Ascending aorta (tissue), 2 donors: Measurements from ENCODE around the gene BBOX1. TPM values are rescaled to one million over a fixed set of nuclear protein-coding genes. Genes with fewer than 3 reads are reported as not detected.
A peak's percentile ranks its signal among the peaks of the same experiment; 100 is the strongest.

ENCODE experiments used
- DNase-seq, 2 donors: peaks; one replicate each; pipeline ENCODE4 v3.0.0-alpha.2; 2019; ENCODE audit warnings: low spot score in 2 of 2
- H3K27ac ChIP-seq, 2 donors: fragments of 200-600 bp; sonication (generic); one replicate each; pipeline ENCODE4 v1.5.1; 2016 to 2017; ENCODE audit warnings: mild to moderate bottlenecking in 1 of 2
- H3K27me3 ChIP-seq: fragments of 200-600 bp; sonication (generic); one replicate; pipeline ENCODE4 v1.5.1; 2017
- H3K36me3 ChIP-seq, 2 donors: fragments of 200-600 bp; sonication (generic); one replicate each; pipeline ENCODE4 v1.5.1; 2016
- H3K4me1 ChIP-seq, 2 donors: fragments of 200-600 bp; sonication (generic); one replicate each; pipeline ENCODE4 v1.5.1; 2016 to 2017; ENCODE audit warnings: mild to moderate bottlenecking in 1 of 2
- H3K4me3 ChIP-seq, 2 donors: fragments of 200-600 bp; sonication (generic); one replicate each; pipeline ENCODE4 v1.5.1; 2016 to 2017; ENCODE audit warnings: mild to moderate bottlenecking in 1 of 2
- H3K9me3 ChIP-seq, 2 donors: fragments of 200-600 bp; sonication (generic); one replicate each; pipeline ENCODE4 v1.5.1; 2016
- CTCF ChIP-seq, 3 experiments: fragments of 200-600 bp in 2 of 3; fragments of 450-650 bp in 1 of 3; sonication (generic) in 2 of 3; IDR thresholded peaks; one replicate each; pipeline ENCODE4 v1.5.1; 2016 to 2019; ENCODE audit warnings: antibody characterized with exemption in 3 of 3, mild to moderate bottlenecking in 1 of 3, moderate library complexity in 1 of 3
- intact Hi-C: fragments of 100-400 bp; cut with DNase I; formaldehyde crosslinking; loops from one replicate; pipeline ENCODE4 v1.15.1; 2023
- total RNA-seq: library from RNA; depleted of rRNA; stranded (reverse); fragments of >200 nt; gene quantifications from one replicate; pipeline ENCODE4 v1.1.0, GENCODE V29; 2016

The BBOX1 gene
- total RNA-seq, 1 donor from 2014 or later = not detected

GRCh38 chr11:27076121-27076589 is 35.5 kb downstream of the BBOX1 start:
- no peak overlapping the region for H3K27ac ChIP-seq
- intact Hi-C loops = no loop called here
- peak in 1 of 3 experiments; percentile 15 for TF ChIP-seq CTCF (IDR thresholded peaks at IDR 0.05)
- H3K4me3 ChIP-seq = no peak overlapping the region
- H3K4me1 ChIP-seq = no peaks in the 10 kb centered on the region
- H3K9me3 ChIP-seq = no peaks in the 10 kb centered on the region
- no peak for DNase-seq
- H3K36me3 ChIP-seq = no peaks in the 10 kb centered on the region
- no peaks in the 10 kb centered on the region for H3K27me3 ChIP-seq

DNA sequence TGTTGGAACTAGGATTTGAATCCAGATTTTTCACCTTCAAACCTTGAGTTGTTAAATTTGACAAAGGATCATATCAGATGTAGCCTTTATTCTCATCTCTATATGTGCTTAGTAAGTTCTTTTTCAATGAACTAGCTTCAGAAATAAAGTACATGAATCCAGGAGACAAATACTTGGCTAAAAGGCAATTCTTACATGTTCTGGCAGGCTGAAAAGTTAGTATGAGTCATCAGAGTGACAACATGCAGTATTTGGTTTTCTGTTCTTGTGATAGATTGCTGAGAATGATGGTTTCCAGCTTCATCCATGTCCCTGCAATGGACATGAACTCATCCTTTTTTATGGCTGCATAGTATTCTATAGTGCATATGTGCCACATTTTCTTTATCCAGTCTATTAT is 40.4 kb downstream of the BBOX1 start:
- TF ChIP-seq CTCF (IDR thresholded peaks at IDR 0.05) = no peak
- Histone ChIP-seq H3K27ac (no peak overlapping the region), H3K27me3 (no peaks in the 10 kb centered on the region), H3K9me3 (no peaks in the 10 kb centered on the region), H3K36me3 (no peaks in the 10 kb centered on the region), H3K4me3 (no peak overlapping the region), H3K4me1 (peaks cover 0 to 2% of the 10 kb centered on the region in 2 donors)
- intact Hi-C loops = no loop called here
- DNase-seq = no peak

- Histone ChIP-seq H3K27me3 (no peaks in the 10 kb centered on the region), H3K9me3 (no peaks in the 10 kb centered on the region), H3K27ac (no peak overlapping the region), H3K4me3 (no peak overlapping the region), H3K36me3 (no peaks in the 10 kb centered on the region), H3K4me1 (peaks cover 0 to 2% of the 10 kb centered on the region in 2 donors)
- no peak for DNase-seq
- intact Hi-C loops = no loop called here
- TF ChIP-seq CTCF (IDR thresholded peaks at IDR 0.05) = no peak
These were observed 42.6 kb downstream of the BBOX1 start for GRCh38 chr11:27083241-27083640.

- Histone ChIP-seq H3K27me3 (no peaks in the 10 kb centered on the region), H3K4me3 (no peak overlapping the region), H3K9me3 (no peaks in the 10 kb centered on the region), H3K36me3 (no peaks in the 10 kb centered on the region), H3K4me1 (peaks cover 0 to 2% of the 10 kb centered on the region in 2 donors), H3K27ac (no peak overlapping the region)
- TF ChIP-seq CTCF (IDR thresholded peaks at IDR 0.05) = no peak
- intact Hi-C loops = no loop called here
- no peak for DNase-seq
These were observed 43.2 kb downstream of the BBOX1 start for GRCh38 chr11:27083782-27084181.

DNA sequence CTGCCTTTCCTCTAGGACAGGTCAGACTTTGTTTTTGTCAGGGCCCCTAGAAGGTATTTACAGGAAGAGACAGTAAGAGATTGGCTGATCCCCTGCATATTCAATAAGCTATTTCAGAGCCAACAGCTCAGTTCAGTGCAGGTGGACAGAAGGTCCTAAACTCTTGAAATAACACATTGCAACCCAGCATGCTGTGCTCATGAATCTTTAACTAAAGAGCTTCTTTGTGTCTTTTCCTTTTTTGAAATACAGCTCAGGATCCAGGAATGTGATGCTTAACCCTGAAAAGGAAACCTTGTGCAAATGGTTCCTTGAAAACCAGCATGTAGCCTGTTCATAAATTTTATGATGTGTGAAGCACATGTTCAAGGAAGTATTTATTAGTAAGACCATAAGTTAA is 43.9 kb downstream of the BBOX1 start:
- H3K9me3 ChIP-seq = no peaks in the 10 kb centered on the region
- intact Hi-C loops = no loop called here
- no peaks in the 10 kb centered on the region for H3K36me3 ChIP-seq
- TF ChIP-seq CTCF (IDR thresholded peaks at IDR 0.05) = no peak
- no peak overlapping the region for H3K4me3 ChIP-seq
- H3K4me1 ChIP-seq = peaks cover 0 to 2% of the 10 kb centered on the region in 2 donors
- H3K27ac ChIP-seq = no peak overlapping the region
- no peak for DNase-seq
- H3K27me3 ChIP-seq = no peaks in the 10 kb centered on the region

GRCh38 chr11:27085111-27085510 is 44.5 kb downstream of the BBOX1 start:
- H3K27me3 ChIP-seq = no peaks in the 10 kb centered on the region
- DNase-seq = no peak
- H3K9me3 ChIP-seq = no peaks in the 10 kb centered on the region
- intact Hi-C loops = no loop called here
- H3K27ac ChIP-seq = no peak overlapping the region
- peaks cover 0 to 2% of the 10 kb centered on the region in 2 donors for H3K4me1 ChIP-seq
- H3K4me3 ChIP-seq = no peak overlapping the region
- H3K36me3 ChIP-seq = no peaks in the 10 kb centered on the region
- no peak for TF ChIP-seq CTCF (IDR thresholded peaks at IDR 0.05)
